ENCODE results near the gene GALNT2. TPM values are rescaled to one million over a fixed set of nuclear protein-coding genes. Genes with fewer than 3 reads are reported as not detected.

GALNT2 gene
- total and polyA plus RNA-seq, 10 of the 15 experiments (the other 5 are each of a cell fraction or from before 2014, with no cell fraction given), result 0.52 to 27.7 (median 16.3) TPM

DNA sequence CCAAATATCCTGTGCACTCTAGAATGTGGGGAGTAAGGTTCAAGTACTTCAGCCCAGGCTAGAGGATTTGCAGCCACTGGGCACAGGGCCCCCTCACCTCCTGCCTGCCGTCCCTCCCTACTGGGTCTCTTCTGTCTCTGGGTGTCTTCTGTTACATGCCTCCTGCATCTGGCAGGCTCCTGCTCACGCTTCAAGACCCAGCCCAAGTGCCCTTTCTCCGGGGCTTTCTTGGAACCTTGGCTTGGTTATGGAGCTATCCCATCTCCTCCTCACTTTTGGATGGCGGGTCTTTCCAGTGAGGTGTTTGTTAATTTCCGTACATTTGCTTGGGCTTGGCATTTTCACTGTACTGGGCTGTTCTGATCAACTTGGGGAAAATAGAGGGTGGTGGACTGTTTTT, 129.0 kb downstream of the GALNT2 start:
- H3K9ac ChIP-seq (ENCODE audit: control insufficient read depth, insufficient read depth, low read length), result no peak overlapping the region
- H3K9me3 ChIP-seq (replicated peaks; ENCODE audit: control insufficient read depth, insufficient read depth, low read length), result no peaks in the 10 kb centered on the region
- ATAC-seq, result no peak
- no peak overlapping the region for H2AFZ ChIP-seq (ENCODE audit: control insufficient read depth, low read depth, low read length)
- in situ Hi-C loops (cut with MboI), result no loop called here
- TF ChIP-seq SIX5 (IDR thresholded peaks at IDR 0.05; ENCODE audit: low read depth, low read length, severe bottlenecking) (no peak), YY1 (IDR thresholded peaks at IDR 0.05; ENCODE audit: low read depth, low read length) (no peak)
- no peak overlapping the region for H3K4me2 ChIP-seq (ENCODE audit: control insufficient read depth, insufficient read depth)
- ChIA-PET SMC1A (ENCODE audit: uncharacterized antibody, unreplicated experiment) (no interaction called here), POLR2A (no interaction called here), CTCF (no interaction called here), RAD21 (ENCODE audit: unreplicated experiment) (no interaction called here)
- intact Hi-C loops (cut with micrococcal nuclease; ENCODE audit: unreplicated experiment), result no loop called here
- H3K27me3 ChIP-seq (replicated peaks in 1 of 2; ENCODE audit: control insufficient read depth in 2 of 2, insufficient read depth in 2 of 2, low read length in 1 of 2), result no peaks in the 10 kb centered on the region
- DNase-seq (ENCODE audit: low read depth, low spot score), result no peak
- WGBS (ENCODE audit: insufficient coverage, insufficient replicate concordance, low lambda C conversion rate, missing lambda C conversion rate), result 100% methylated on average over 5 of the region's 5 CpGs
- H3K27ac ChIP-seq (ENCODE audit: control insufficient read depth, insufficient read depth), result no peak overlapping the region
- H4K20me1 ChIP-seq (ENCODE audit: control insufficient read depth, insufficient read depth), result no peaks in the 10 kb centered on the region
- H3K4me1 ChIP-seq (ENCODE audit: control insufficient read depth, insufficient read depth, low read length), result no peaks in the 10 kb centered on the region
- H3K79me2 ChIP-seq (ENCODE audit: control insufficient read depth, insufficient read depth, low read length), result no peaks in the 10 kb centered on the region
- H3K4me3 ChIP-seq, result no peak overlapping the region
- H3K36me3 ChIP-seq (ENCODE audit: control insufficient read depth in 2 of 2, insufficient read depth in 2 of 2, low read length in 1 of 2), result peaks cover 0 to 2% of the 10 kb centered on the region in 2 experiments; a peak in 2 of 4 replicates
- no TSS peak for BruUV-seq (replicated peaks)
- no peak for FAIRE-seq

GRCh38 chr1:230197644-230198567, 130.9 kb downstream of the GALNT2 start:
- Histone ChIP-seq H2AFZ (ENCODE audit: control insufficient read depth, low read depth, low read length) (no peak overlapping the region), H3K36me3 (ENCODE audit: control insufficient read depth in 2 of 2, insufficient read depth in 2 of 2, low read length in 1 of 2) (peaks cover 0 to 2% of the 10 kb centered on the region in 2 experiments; a peak in 2 of 4 replicates), H3K79me2 (ENCODE audit: control insufficient read depth, insufficient read depth, low read length) (no peaks in the 10 kb centered on the region), H3K9ac (ENCODE audit: control insufficient read depth, insufficient read depth, low read length) (no peak overlapping the region), H3K4me1 (ENCODE audit: control insufficient read depth, insufficient read depth, low read length) (no peaks in the 10 kb centered on the region), H3K4me2 (ENCODE audit: control insufficient read depth, insufficient read depth) (no peak overlapping the region), H3K27ac (ENCODE audit: control insufficient read depth, insufficient read depth) (no peak overlapping the region), H4K20me1 (ENCODE audit: control insufficient read depth, insufficient read depth) (no peaks in the 10 kb centered on the region), H3K4me3 (no peak overlapping the region), H3K9me3 (replicated peaks; ENCODE audit: control insufficient read depth, insufficient read depth, low read length) (no peaks in the 10 kb centered on the region), H3K27me3 (replicated peaks in 1 of 2; ENCODE audit: control insufficient read depth in 2 of 2, insufficient read depth in 2 of 2, low read length in 1 of 2) (no peaks in the 10 kb centered on the region)
- POLR2A ChIA-PET, result no interaction called here
- CTCF ChIA-PET, result no interaction called here
- DNase-seq (ENCODE audit: low read depth, low spot score) (no peak), ATAC-seq (no peak), FAIRE-seq (no peak)
- SMC1A ChIA-PET (ENCODE audit: uncharacterized antibody, unreplicated experiment), result interaction anchor here (2.2 kb wide), 1 partner anchor 34 kb away, joined by 4 read pairs; no protein-coding TSS in a partner anchor
- WGBS (ENCODE audit: insufficient coverage, insufficient replicate concordance, low lambda C conversion rate, missing lambda C conversion rate), result 96% methylated on average over 40 of the region's 41 CpGs
- intact Hi-C loops (cut with micrococcal nuclease; ENCODE audit: unreplicated experiment), result no loop called here
- TF ChIP-seq, protein P1, sequence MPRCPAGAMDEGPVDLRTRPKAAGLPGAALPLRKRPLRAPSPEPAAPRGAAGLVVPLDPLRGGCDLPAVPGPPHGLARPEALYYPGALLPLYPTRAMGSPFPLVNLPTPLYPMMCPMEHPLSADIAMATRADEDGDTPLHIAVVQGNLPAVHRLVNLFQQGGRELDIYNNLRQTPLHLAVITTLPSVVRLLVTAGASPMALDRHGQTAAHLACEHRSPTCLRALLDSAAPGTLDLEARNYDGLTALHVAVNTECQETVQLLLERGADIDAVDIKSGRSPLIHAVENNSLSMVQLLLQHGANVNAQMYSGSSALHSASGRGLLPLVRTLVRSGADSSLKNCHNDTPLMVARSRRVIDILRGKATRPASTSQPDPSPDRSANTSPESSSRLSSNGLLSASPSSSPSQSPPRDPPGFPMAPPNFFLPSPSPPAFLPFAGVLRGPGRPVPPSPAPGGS (IDR thresholded peaks at IDR 0.05; ENCODE audit: borderline replicate concordance, insufficient read depth, low read depth, low read length, poor library complexity, severe bottlenecking), result peak; percentile 29
- TF ChIP-seq MTA2 (IDR thresholded peaks at IDR 0.05; ENCODE audit: low read depth), result no peak
- BruUV-seq (replicated peaks), result no TSS peak
- in situ Hi-C loops (cut with MboI), result no loop called here
- RAD21 ChIA-PET (ENCODE audit: unreplicated experiment), result no interaction called here
